Sciatic nerve (tissue), 2 donors: ENCODE results near the gene ELOA2. TPM values are rescaled to one million over a fixed set of nuclear protein-coding genes. Genes with fewer than 3 reads are reported as not detected.
"Not testable (repeated sequence)": the region's sequence is repeated elsewhere in the genome, so short reads cannot be mapped to it uniquely, and the experiment has no call there.

Experiments used
- ATAC-seq: fragments of 200-7000 bp; cut with Tn5 transposase; one replicate; pipeline ENCODE4 v1.9.1; 2020; ENCODE audit warnings: mild to moderate bottlenecking, moderate library complexity
- DNase-seq: peaks from one replicate; pipeline ENCODE4 v3.0.0-alpha.2; 2020; ENCODE audit warnings: low spot score
- intact Hi-C: fragments of 100-400 bp; cut with DNase I; formaldehyde crosslinking; loops from one replicate; pipeline ENCODE4 v1.14.2; 2022
- total RNA-seq: library from RNA; stranded (reverse); fragmentation: NEBNext Ultra II Directional; extraction: Animal tissue kit (Norgen Biotek cat#: 25700); gene quantifications from one replicate; pipeline ENCODE4 v1.2.1, GENCODE V29; 2021
- donor health status: DM: no; HTN: no; CAD: no.
- donor health status: DM: no; HTN: no; CAD: no.

The ELOA2 gene
- total RNA-seq, 1 donor from 2014 or later = not detected

DNA sequence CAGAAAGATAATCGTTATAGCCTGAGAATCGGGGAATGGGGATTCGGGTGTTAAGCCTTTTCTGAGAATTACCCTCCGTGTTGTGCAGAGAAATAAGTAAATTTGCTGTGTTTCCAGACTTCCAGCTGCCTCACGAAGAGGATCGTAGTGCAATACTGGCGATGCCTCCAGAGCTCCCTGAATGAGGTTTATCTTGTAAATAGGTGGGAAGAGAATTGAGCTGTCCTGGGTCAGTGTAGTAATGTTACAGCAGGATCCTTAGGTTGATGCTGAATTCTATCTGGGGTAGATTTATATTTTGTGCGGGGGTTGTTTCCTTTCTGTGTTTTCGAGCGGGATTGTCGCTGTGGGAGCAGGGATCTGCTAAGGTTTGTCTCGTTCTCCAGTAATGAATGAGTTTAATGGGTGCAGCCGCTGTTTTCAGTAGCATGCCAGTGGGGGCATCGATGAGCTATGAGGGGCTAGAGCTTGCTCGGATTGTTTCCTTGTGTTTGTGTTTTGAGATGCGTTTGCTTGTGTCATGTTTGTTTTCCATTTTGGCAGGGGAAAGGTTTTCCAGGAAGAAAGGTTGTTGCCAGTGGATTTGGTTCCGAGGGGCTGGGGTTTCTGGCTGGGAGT is 9.8 kb downstream of the ELOA2 start:
- peak; percentile 14 for ATAC-seq
- intact Hi-C loops, DNase-seq: not testable (repeated sequence)

DNA sequence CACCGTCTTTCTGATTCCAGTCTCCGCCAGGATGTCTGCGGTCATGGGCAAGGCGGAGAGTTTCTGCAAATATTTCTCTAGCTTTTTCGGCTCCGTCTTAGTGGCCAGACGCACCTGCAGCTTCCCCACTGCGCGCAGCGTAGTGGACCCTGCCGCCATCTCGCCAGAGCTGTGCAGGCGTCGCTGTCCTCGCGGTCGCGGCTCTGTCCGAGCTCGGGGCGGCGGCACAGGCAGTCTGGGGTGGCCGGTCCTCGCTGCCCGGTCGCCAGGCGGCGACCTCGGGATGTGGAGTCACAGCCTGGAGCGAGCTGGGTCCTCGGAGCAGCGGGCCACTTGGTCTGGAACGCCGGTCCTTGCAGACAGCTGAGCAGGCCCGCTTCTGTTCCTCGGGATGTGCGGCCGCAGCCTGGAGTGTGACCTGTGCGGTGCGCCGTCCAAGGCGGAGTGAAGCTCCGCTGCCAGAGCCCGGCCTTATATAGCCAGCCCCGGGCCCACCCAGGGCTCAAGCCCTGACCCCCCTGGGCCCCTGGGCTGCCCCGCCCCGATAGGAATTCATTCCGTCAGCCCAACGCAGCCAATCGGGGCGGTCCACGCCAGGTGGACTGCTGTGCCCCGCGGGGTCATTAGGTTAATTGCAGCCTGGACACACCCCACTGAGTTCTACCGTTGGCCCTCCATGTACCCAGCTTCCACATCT is 11.5 kb downstream of the ELOA2 start:
- peak; percentile 48 for ATAC-seq
- intact Hi-C loops = not testable (repeated sequence)

DNA sequence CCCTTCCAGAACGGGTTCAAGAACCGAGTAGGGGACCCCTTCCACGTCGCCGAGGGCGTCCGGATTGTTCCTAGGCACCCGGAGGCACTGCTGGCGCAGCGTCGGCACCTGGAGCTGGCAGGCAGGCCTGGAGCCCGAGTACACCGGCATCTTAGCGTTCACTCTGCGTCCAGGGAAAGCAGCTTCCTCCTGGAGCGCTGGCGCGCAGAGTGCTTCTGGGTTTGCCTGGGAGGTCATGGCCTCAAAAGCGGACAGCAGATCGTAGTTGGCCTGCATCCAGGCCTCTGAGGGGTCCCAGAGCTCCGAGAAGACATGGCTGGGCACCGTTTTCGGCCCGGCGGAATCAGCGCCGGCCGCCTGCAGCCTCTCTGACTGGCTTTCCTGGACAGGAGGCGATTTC is 12.6 kb downstream of the ELOA2 start:
- ATAC-seq, intact Hi-C loops: not testable (repeated sequence)
- DNase-seq = peak; percentile 63

More for the DNA sequence above, 11.5 kb downstream of the ELOA2 start:
- not testable (repeated sequence) for DNase-seq

DNA sequence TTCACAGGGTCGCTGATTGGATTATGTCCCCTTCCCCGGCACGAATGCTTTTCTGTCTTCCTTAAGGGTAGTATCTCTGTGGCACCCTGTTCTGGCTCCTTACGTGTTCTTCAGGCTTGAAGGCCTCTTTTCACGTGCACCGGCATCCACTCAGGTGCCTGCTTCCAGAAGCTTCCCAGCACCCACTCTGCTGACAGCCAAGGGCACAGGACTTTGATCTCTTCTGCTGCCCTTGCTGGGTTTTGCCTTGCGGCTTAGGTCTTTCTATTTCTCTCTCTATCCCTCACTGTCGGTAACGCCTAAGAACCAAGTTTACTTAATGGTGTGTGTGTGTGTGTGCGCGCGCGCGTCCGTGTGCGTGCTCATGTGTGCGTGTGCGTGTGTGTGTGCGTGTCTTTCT is 14.7 kb downstream of the ELOA2 start:
- ATAC-seq = peak; percentile 23
- intact Hi-C loops, DNase-seq: not testable (repeated sequence)

DNA sequence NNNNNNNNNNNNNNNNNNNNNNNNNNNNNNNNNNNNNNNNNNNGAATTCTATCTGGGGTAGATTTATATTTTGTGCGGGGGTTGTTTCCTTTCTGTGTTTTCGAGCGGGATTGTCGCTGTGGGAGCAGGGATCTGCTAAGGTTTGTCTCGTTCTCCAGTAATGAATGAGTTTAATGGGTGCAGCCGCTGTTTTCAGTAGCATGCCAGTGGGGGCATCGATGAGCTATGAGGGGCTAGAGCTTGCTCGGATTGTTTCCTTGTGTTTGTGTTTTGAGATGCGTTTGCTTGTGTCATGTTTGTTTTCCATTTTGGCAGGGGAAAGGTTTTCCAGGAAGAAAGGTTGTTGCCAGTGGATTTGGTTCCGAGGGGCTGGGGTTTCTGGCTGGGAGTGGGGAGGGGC is 15.6 kb downstream of the ELOA2 start:
- DNase-seq, intact Hi-C loops, ATAC-seq: not testable (repeated sequence)

Other genes starting within 250 kb of the ELOA2 start
- 32.7 TPM for gene PIAS2, start 118.1 kb downstream of the ELOA2 start, total RNA-seq
- 5.6 TPM for gene KATNAL2, start 118.0 kb downstream of the ELOA2 start, total RNA-seq
- 42.7 TPM for gene HDHD2, start 114.9 kb upstream of the ELOA2 start, total RNA-seq
- 8.7 TPM for gene IER3IP1, start 140.7 kb upstream of the ELOA2 start, total RNA-seq
- not detected for gene SKOR2, start 216.0 kb upstream of the ELOA2 start, total RNA-seq